Stimulated activated CD4-positive, alpha-beta T cell treated with anti-CD3 and anti-CD28 coated beads, Interleukin-12 subunit alpha, Interleukin-12 subunit beta, amount 100 ng/mL, for 48 hours (primary cell): ENCODE measurements around the gene FAM81B.

Experiments
- DNase-seq, 3 donors: peaks; one replicate each; pipeline ENCODE4 v3.0.0-alpha.2; 2020; ENCODE audit warnings: low read depth in 2 of 3, low spot score in 1 of 3

The FAM81B gene

DNA sequence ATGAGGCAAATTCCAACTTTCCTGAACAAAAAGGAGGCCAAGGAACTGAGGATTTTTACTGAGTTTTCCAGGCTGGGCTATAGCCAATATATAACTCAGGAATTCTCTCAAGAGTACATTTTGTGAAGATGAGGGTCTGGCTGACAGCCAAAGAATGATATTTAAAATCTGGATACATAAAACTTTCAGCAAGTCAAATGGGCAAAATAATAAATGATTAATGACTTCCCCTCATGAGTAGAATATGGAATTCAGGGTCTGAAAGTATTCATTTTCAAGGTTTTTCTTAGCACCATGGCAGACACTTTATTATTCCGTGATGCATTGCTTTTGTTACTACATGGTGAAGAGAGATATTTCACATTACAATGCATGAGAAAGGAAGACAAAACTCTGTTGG lies 7.8 kb downstream of the FAM81B start:
- DNase-seq, result no peak

DNA sequence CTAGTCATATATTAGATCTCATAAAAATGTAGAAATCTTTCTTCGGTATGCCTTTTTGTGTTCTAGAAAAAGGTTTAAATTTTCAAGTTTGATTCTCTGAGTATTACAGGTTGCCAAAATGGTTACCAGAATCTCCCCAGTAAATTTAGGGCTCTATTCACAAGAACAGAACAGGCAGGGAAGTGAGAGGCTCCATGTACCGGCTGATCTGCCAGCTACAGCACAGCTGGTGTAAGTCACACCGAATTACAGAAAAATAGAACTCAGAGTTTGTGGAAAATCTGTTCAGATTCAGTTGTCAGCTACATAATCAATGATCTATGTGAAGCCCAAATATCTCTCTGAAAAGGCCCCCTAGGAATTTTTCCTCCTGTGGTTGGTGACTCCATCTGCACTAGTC lies 10.5 kb downstream of the FAM81B start:
- DNase-seq, result no peak

DNA sequence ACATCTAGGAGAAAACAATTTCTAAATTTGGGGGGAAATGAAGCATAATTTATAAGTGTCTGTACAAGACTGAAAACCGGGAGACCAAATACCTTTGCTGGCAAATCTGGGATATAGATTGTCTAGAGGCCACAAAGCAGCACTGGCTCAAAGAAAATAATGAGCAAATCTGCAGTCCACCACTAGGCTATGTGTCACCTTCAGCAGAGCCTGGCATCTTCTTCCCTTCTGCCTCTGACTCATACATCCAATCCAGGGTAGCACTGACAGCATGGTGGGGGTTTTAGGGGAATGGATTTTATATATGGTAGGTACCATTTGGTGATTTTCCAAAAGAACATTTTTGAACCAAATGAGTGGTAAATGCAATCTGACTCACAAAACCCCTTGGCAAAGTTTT lies 12.8 kb downstream of the FAM81B start:
- DNase-seq, result no peak

DNA sequence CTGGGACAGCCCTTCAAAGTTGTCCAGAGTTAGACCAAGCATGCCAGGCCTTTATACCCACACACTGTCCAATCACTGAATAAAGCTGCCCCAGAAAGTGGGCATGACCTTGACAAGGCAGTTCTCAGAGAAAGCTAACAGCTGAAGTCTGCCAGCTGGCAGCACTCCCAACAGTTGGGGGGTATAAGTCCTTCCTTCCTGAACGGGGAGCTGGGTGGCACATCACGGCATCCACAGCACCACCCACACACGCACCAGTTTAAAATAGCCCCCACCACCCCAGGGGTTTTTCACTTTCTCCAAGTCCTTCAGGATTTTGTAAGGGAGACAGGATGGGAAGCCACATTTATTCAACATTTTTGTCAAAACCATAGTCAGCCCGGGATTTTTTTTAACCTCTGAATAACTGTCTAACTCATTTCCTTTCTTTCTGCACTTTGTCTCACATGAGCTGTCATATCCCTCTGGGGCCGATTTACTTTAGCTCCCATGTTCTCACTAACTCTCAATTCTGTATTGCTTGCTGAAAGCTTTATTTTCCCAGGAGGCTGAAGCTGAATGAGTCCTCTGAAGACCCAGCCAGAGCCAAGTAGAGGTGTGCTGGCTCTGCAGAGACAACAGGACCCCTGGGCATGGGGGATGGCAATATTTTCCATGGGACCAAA lies 15.4 kb downstream of the FAM81B start:
- no peak for DNase-seq

DNA sequence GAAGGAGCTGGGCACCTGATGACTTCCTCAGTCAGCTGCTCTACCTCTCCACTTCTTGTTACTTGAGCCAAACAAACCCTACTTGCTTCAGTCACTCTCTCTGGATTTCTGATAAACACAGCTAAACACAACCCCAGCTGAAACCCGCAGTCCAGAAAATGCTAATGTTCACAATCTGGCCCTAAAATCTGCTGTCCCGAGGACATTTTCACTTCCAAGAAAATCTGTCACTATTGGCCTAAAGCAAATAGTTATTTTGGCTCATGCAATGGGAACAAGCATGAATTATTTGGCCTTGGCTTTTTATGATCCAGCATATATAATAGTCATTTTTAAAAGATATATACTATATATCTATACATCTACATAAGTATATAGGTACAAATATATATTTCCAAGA lies 19.1 kb downstream of the FAM81B start:
- no peak for DNase-seq

DNA sequence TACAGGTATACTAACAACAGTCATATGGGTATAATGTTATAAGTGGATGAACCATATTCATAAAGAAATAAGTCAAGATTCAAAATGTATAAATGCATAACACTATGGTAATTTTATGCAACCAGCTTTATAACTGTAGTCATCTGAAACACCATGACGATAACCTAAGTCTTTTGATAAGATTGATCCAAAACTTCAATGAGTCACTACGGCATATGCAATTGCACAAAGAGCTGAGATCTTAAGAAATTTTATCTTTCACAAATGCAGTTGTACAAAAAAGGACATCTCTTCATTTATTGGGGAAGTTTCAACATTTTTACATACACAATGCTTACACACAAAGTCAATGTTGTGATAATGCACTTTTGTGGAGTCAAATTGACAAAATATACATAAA lies 20.3 kb downstream of the FAM81B start:
- no peak for DNase-seq

DNA sequence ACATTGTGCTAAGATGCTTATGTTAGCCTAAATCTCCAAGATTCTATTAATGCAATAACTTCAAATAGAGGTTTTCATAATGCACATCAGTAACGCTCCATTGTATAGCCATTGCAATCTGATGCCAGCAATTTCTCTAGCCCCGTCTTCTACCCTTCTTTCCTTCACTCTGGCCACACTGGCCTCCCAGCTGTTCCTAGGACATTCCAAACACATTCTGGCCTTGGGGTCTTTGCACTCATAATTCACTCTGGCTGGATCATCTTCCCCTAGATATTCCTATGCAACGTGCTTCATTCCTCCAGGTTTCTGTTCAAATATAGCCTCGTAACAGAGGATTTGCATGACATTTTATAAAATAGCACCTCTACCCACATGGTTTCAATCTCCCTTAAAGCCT lies 23.3 kb downstream of the FAM81B start:
- no peak for DNase-seq

DNA sequence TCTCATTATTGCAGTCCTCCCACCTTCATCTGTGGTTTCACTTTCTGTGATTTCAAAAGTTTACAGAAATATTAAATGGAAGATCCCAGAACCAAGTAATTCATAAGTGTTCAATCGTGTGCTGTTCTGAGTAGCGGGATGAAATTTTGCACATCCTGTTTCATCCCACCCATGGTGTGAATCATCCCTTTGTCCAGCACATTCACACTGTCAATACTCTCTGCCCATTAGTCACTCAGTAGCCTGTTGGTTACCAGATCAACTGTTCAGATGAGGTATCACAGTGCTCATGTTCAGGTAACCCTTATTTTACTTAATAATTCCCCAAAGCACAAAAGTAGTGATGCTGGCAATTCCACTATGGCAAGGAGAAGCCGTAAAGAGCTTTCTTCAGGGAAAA lies 26.8 kb downstream of the FAM81B start:
- DNase-seq, result no peak

DNA sequence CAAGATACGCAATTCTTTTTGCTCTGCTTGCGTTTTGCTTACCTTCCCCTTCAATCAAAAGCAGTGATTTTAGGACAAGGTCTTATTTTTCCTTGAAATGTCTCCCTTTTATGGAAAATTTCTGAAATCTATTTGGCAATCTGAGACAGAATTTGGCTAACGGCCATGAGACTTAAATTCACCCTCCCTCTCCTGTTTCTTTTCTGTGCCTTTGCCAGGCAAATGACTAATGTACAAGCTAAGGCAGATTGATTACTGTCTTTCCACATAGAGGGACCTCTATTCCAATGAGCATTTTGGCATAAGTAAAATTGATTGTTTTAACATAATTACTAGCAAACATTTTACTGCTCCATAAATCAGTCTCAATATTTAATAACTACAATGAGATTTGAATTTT lies 31.7 kb downstream of the FAM81B start:
- no peak for DNase-seq

DNA sequence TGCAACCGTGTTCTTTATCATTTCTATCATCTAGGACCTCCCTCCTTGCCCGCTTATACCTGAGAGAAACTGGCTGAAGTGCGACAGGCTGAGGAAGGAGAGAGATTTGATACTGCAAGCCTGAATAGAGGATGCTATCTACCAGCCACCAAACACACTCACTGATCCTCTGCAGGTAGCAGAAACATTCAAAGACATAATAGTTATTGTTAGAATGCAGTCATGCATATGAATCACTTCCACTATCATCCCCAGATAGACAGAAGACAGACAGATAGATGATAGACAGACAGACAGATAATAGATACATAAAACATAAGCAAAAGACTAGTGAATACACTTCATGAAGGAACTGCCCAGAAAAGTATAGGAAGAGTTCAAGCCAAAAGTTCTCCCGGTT lies 32.9 kb downstream of the FAM81B start:
- no peak for DNase-seq

DNA sequence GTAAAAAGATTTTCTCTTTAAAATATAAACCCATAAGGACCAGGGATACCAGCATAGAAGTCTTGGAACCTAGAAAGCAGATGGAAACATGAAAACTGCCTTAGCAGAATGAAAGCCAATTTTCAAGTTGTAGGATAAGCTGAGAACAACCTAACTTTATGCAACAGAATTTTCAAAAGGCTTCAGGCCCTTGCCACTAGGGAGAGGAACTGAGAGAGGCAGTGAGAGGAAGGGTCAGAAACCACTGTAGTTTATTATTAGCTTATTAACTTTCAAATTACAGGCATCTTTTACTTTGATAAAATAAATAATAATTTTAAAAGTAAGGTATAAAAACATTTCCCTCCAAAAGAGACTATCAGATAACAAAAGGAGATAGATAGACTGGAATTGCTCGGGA lies 33.4 kb downstream of the FAM81B start:
- no peak for DNase-seq

DNA sequence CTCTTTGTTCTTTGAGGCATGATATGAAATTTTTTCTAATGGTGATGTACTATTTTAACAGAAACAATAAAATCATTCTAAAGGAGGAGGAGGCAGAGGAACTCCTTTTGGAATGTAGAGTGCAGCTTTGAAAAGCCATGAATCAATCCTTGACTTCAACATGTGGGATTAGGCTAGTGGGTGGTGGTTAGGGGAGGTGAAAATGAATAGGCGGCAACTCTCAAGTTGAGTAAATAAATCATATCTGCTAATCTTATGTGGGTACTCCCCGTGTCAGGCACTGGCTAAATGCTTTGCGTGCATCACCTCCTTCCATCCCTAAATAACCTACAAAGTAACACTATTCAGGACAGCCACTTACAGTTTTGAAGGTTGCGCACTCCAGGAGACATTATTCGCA lies 35.1 kb downstream of the FAM81B start:
- DNase-seq, result no peak

DNA sequence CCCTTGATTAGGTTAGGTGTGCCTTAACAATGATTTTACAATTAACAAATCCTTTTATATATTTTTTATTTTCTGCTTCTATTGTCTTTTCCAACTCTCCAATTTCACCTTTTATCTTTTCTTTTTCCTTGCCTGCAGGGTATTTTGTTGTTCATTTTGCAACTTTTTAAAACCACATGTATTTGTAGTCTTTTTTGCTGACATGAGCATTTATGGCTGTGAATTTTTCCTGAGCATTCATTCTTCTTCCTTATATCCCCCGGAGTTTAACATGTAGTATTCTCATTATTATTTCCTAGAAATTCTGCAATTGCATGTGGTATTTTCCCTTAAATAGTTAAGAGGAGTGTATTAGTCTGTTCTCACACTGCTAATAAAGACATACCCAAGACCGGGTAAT lies 41.6 kb downstream of the FAM81B start:
- DNase-seq, result no peak

DNA sequence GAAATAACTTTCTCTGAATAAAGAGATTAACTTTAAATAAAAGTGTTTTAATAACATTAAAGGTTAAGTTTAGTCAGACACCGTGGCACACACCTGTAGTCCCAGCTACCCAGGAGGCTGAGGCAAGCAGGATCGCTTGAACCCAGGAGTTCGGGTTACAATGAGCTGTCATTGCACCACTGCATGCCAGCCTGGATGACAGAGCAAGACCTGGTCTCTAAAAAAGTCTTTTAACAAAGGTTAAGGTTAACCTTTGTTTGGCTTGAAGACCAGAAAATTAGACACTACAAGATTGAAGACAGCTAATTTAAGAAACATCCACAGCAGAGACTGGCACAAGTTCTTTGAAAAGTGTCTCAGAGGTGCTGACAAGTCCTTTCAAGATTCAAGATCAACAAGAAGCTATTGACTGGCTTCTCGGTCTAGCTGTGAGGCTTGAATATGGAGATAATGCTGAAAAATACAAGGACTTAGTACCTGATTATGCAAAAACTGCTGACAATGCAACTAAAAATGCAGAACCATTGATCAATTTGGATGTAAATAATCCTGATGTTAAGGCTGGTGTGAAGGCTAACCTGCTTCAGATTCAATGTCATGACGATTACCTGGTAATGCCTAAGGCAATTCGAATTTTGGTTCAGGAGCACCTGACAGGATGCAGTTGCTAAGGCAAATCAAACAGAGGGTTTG lies 48.8 kb downstream of the FAM81B start:
- no peak for DNase-seq

DNA sequence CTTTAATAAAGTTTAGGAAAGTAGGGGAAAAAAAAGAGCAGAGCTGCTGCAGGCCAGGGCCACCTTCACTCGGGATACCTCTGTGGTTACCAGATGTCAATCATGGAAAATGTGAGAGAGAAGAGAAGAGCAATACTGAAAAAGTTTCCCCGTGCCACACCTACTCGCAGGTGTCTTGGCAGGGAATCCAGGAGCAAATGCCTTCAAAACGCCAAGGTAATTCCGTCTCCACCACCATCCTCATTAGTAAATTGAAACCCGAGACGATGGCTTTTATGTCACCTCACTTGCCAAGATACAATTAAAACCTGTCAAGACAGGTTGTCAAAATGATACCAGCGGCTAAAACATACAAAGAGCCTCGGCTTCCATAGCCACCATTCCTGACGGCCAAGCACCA lies 49.7 kb downstream of the FAM81B start:
- no peak for DNase-seq

DNA sequence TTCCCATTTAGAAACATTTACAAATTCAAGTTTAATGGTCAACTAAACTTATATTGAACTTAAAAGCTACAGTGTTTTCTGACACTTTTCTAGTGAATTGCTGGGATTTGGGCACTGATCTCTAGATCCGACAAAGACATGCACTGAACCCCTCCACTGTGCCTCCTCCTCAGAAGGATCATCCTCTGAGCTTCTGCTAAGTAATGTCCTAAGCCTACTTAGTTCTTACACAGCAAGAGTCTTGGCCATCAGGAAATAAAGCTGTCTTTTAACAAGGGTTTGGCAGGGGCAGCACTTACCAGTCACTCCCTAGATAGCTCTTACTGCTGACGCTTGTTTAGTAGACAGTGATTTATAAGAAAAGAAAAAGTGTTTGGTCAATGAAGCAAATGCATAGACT lies 50.5 kb downstream of the FAM81B start:
- no peak for DNase-seq

DNA sequence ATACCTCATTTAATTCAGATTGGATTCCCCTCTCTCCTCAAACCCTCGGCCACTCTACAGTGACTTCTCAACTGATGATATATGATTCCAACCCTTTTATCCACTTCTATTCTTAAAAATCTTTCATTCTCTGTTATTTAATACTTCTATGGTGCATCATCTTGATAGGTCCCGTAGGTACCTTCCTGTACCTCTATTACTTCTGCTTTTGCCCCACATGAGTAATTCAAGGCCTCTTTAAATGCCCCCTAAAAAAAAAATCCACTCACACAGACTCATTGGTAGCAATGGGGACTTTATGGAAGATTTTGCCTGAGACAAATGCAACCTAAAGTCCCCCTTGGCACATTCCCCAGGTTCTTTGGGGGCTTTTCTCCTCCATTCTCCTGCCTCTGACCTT lies 54.3 kb downstream of the FAM81B start:
- DNase-seq, result no peak

DNA sequence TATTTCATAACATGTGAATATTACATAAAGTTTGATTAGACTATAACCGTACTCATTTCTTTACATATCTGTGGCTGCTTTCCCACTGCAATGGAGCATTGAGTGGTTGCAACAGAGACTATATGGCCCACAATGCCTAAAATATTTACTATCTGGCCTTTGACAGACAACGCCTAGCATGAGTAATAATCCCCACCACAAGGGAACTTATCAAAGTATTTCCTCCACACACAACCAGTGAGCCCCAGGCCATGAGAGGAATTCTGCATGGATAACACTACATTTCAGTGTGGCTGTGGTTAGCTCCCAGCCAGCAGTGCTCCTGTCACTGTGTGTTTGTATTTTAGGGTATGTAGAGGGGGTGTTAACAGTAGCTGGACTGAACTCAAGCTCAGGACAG lies 54.8 kb downstream of the FAM81B start:
- DNase-seq, result no peak

DNA sequence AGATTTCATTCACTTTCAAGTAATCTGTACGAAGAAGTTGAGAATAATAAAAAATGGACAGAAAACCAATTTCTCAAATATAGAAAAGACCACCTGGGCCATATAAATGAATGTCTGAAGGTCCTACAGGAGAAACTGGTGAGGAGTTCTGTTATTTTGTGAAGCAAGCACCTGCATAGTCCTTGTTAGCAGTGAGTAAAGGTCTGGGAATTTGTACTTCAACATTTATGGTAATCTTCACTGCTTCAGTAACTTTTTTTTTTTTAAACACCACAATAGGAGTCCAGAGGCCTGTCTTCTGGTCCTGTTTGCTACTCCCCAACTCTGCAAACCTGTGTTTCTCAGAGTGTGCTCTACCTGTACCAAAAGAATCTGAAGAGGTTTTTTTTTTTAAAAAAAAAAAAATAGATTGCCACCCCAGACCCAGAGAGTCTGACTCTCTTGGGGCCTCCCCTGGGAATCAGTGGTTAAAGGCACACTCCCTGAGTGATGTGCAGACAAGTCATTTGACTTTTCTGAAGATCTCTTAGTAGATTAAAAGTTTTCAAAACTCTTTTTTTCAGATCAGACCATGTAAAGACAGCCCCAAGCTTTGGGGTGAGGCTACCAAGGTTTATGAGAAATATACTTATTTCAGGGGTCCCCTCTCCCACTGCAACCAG lies 55.5 kb downstream of the FAM81B start:
- no peak for DNase-seq

DNA sequence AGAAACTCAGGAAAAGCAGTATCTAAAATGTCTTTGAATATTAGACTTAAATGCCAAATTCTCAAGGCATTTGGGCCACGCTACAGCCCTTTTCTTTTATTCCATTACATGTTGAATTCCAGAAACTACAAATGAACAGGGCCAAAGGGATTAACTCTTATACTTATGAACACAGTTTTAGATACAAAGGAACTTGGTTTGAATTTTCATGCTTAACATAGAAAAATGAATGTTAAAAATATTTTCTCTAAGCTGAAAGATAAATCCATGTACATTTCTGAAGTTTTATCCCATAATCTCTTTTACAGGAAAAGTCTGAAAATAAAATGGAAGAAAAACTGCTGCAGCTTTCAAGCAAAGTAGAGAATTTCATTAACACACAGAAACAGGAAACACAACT lies 56.8 kb downstream of the FAM81B start:
- no peak for DNase-seq

DNA sequence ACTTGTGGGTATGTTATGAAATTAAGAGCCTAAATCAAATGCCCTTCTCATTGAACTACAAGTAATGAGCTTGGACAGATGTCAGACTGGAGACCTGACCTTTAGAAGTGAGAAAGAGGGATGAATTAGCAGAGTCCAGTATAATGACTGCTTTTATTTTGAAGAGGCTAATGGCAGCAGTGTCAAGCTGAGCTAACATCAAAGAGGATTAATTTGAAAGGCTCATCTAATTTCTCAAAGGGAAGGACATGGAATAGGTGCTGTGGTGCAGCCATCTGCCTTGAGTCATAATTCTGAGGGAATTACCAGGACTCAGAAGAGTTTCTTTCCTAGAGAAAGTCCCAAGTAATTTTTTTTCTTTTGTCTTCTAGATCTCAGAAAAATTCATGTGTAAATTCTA lies 57.6 kb downstream of the FAM81B start:
- DNase-seq, result no peak

DNA sequence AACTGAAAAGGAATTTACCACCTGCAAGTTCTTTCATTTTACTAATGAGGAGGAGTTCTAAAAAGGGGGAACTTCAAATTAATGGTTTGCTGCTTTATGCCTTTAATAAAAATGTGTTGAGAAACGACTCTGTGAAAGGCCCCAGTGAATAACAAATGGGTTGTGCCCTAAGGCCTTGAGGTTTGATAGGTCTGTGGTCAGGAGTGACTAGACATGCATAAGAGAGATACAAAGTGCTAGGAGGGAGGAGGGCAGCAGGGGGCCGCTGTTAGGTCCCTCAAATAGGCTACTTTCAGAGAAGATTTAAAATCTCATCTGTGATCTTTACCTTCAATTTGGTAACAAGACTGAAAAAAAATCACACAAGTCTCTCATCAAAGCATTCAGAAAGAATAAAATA lies 58.3 kb downstream of the FAM81B start:
- DNase-seq, result no peak

DNA sequence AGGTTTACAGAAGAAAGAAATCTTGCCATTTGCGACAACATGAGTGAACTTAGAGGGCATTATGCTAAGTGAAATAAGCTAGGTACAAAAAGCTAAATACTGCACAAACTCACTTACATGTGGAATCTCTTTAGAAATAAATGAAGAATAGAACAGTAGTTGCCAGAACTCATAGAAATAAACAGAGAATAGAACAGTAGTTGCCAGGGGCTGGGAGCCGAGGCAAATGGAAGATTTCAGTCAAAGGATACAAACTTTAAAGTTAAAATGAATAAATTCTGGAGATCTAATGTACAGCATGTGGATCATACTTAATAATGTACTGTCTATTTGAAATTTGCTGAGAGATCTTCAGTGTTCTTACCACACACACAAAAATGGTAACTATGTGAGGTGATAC lies 63.4 kb downstream of the FAM81B start:
- no peak for DNase-seq
